ENCODE data around the gene OR52H1. TPM values are rescaled to one million over a fixed set of nuclear protein-coding genes. Genes with fewer than 3 reads are reported as not detected.

Gene OR52H1
- total RNA-seq, 5 donors from 2014 or later (not counting 1 experiment from before 2014, with no cell fraction given), result 0.25 to 0.26 TPM; not detected in 3

DNA sequence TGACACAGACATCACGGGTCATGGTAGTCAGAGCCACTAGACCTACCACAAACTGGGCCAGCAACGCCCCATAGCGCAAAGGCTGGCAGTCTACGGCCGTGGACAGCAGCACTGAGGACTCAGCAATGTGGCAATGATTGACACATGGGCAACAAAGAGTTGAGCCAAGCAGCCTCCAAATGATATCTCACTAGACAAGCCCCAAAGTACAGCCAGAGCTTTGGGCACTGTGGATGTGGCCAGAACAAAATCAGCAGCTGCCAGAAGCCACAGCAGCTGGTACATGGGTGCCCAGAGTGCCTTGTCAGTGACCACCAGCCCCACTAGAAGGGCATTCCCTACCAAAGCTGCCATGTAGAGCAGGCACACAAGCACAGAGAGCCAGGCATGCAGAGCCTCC lies 20.6 kb downstream of the OR52H1 start:
- no peak overlapping the region for H3K27ac ChIP-seq (ENCODE audit: low read length)
- H3K4me3 ChIP-seq (ENCODE audit: control insufficient read depth in 1 of 2, extremely low read depth in 1 of 2, low read length in 1 of 2), result no peak overlapping the region
- no peak overlapping the region for H3K4me3 Mint-ChIP-seq
- no peaks in the 10 kb centered on the region for H3K36me3 ChIP-seq (ENCODE audit: control insufficient read depth in 2 of 2, extremely low read depth in 1 of 2, insufficient read depth in 1 of 2, low read length in 1 of 2)
- no peaks in the 10 kb centered on the region for H3K9me3 ChIP-seq
- ATAC-seq (replicated peaks in 1 of 4) (no peak), DNase-seq (no peak)
- H3K27me3 ChIP-seq (replicated peaks in 1 of 2; ENCODE audit: control insufficient read depth in 2 of 2, extremely low read depth in 1 of 2, insufficient read depth in 2 of 2, low read length in 1 of 2), result peaks cover 0 to 3% of the 10 kb centered on the region in 2 experiments
- CTCF ChIA-PET, result no interaction called here
- no peaks in the 10 kb centered on the region for H3K9me3 Mint-ChIP-seq
- H3K36me3 Mint-ChIP-seq, result no peaks in the 10 kb centered on the region
- no peaks in the 10 kb centered on the region for H3K4me1 ChIP-seq (ENCODE audit: control insufficient read depth in 1 of 2, extremely low read depth in 1 of 2, insufficient read depth in 2 of 2, low read length in 2 of 2)
- POLR2A ChIA-PET, result no interaction called here
- 80% methylated on average over 5 of the region's 5 CpGs for WGBS (ENCODE audit: insufficient coverage)
- H3K4me1 Mint-ChIP-seq, result no peaks in the 10 kb centered on the region
- peaks cover 0 to 3% of the 10 kb centered on the region in 2 donors for H3K27me3 Mint-ChIP-seq
- H3K27ac Mint-ChIP-seq, result no peak overlapping the region

DNA sequence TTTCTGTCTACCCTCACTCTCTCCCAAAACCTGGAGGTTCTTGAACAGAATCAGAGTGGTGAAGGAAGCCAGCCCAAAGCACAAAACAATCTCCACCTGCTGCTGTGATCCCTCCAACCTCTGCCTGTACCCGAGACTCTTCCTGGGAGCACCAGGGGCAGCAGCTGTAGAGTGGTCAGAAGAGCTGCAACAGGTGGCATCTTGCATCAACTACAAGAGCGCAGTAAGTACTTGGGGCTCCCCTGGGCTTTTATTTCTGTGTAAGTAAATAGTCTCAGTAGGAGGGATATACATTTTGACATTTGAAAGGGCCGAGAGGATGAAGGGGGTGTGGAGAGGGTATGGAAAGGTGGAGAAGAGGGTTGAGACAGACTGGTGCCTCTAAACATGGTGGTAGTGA lies 23.6 kb downstream of the OR52H1 start:
- no peaks in the 10 kb centered on the region for H3K36me3 ChIP-seq (ENCODE audit: control insufficient read depth in 2 of 2, extremely low read depth in 1 of 2, insufficient read depth in 1 of 2, low read length in 1 of 2)
- ATAC-seq (replicated peaks in 1 of 4) (no peak), DNase-seq (no peak)
- H3K27me3 ChIP-seq (replicated peaks in 1 of 2; ENCODE audit: control insufficient read depth in 2 of 2, extremely low read depth in 1 of 2, insufficient read depth in 2 of 2, low read length in 1 of 2), result no peaks in the 10 kb centered on the region
- CTCF ChIA-PET, result no interaction called here
- Mint-ChIP-seq H3K4me1 (no peaks in the 10 kb centered on the region), H3K36me3 (no peaks in the 10 kb centered on the region), H3K9me3 (no peaks in the 10 kb centered on the region), H3K27me3 (peaks cover 0 to 3% of the 10 kb centered on the region in 2 donors), H3K4me3 (no peak overlapping the region), H3K27ac (no peak overlapping the region)
- H3K4me3 ChIP-seq (ENCODE audit: control insufficient read depth in 1 of 2, extremely low read depth in 1 of 2, low read length in 1 of 2), result no peak overlapping the region
- no peaks in the 10 kb centered on the region for H3K9me3 ChIP-seq
- POLR2A ChIA-PET, result no interaction called here
- WGBS (ENCODE audit: insufficient coverage), result 78% methylated on average over 2 of the region's 3 CpGs
- H3K27ac ChIP-seq (ENCODE audit: low read length), result no peak overlapping the region
- H3K4me1 ChIP-seq (ENCODE audit: control insufficient read depth in 1 of 2, extremely low read depth in 1 of 2, insufficient read depth in 2 of 2, low read length in 2 of 2), result no peaks in the 10 kb centered on the region

DNA sequence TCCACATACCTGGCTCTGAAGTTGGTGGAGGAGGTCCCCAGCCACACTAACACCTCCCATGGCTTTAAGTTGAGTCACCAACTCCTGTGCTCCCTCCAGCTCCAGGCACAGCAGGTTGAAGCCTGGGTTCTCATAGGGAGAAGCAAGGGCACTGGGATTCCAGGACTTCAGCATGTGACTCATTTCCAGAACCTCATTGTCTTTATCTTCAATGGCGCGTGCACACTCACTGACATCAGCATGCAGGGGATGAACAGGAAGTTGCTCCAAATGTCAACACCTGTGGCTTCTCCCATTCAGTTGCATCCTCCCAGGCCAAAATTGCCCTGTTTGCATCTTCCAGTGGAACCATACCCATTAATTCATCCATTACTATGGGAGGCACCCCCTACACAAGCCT lies 26.0 kb downstream of the OR52H1 start:
- Histone ChIP-seq H3K9me3 (no peaks in the 10 kb centered on the region), H3K27ac (ENCODE audit: low read length) (no peak overlapping the region), H3K4me1 (ENCODE audit: control insufficient read depth in 1 of 2, extremely low read depth in 1 of 2, insufficient read depth in 2 of 2, low read length in 2 of 2) (no peaks in the 10 kb centered on the region), H3K36me3 (ENCODE audit: control insufficient read depth in 2 of 2, extremely low read depth in 1 of 2, insufficient read depth in 1 of 2, low read length in 1 of 2) (no peaks in the 10 kb centered on the region), H3K27me3 (replicated peaks in 1 of 2; ENCODE audit: control insufficient read depth in 2 of 2, extremely low read depth in 1 of 2, insufficient read depth in 2 of 2, low read length in 1 of 2) (no peaks in the 10 kb centered on the region), H3K4me3 (ENCODE audit: control insufficient read depth in 1 of 2, extremely low read depth in 1 of 2, low read length in 1 of 2) (no peak overlapping the region)
- 73% methylated on average over 2 of the region's 2 CpGs for WGBS (ENCODE audit: insufficient coverage)
- no peak overlapping the region for H3K27ac Mint-ChIP-seq
- DNase-seq (no peak), ATAC-seq (replicated peaks in 1 of 4) (no peak)
- H3K27me3 Mint-ChIP-seq, result peaks cover 0 to 3% of the 10 kb centered on the region in 2 donors
- ChIA-PET CTCF (no interaction called here), POLR2A (no interaction called here)
- H3K36me3 Mint-ChIP-seq, result no peaks in the 10 kb centered on the region
- no peak overlapping the region for H3K4me3 Mint-ChIP-seq
- no peaks in the 10 kb centered on the region for H3K4me1 Mint-ChIP-seq
- H3K9me3 Mint-ChIP-seq, result no peaks in the 10 kb centered on the region

DNA sequence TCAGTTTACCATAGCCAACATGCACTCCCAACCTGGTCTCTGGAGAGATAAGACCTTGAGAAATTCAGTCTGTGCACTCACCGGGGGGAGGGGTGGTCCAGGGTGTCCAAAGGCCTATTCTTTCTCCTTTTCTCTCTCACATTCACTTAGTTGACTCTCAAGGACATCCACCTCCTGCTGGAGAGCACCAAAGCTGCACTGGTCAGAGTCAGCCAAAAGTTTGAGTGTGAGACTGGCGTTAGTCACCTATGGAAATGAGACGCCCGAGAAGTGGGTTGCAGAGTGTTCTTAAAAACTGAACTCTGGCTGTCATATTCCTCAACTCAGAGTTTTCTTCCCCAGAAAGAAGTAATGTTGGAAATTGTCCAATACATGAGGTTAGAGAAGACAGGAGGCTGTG lies 26.8 kb downstream of the OR52H1 start:
- H3K27ac Mint-ChIP-seq, result no peak overlapping the region
- H3K4me3 ChIP-seq (ENCODE audit: control insufficient read depth in 1 of 2, extremely low read depth in 1 of 2, low read length in 1 of 2), result no peak overlapping the region
- peaks cover 0 to 3% of the 10 kb centered on the region in 2 donors for H3K27me3 Mint-ChIP-seq
- ATAC-seq (replicated peaks in 1 of 4) (no peak), DNase-seq (no peak)
- no peak overlapping the region for H3K4me3 Mint-ChIP-seq
- no CpG with 5 or more reads among the region's 4 CpGs for WGBS (ENCODE audit: insufficient coverage)
- no peaks in the 10 kb centered on the region for H3K9me3 Mint-ChIP-seq
- no peaks in the 10 kb centered on the region for H3K4me1 ChIP-seq (ENCODE audit: control insufficient read depth in 1 of 2, extremely low read depth in 1 of 2, insufficient read depth in 2 of 2, low read length in 2 of 2)
- H3K36me3 Mint-ChIP-seq, result no peaks in the 10 kb centered on the region
- no peaks in the 10 kb centered on the region for H3K9me3 ChIP-seq
- H3K4me1 Mint-ChIP-seq, result no peaks in the 10 kb centered on the region
- no peak overlapping the region for H3K27ac ChIP-seq (ENCODE audit: low read length)
- POLR2A ChIA-PET, result no interaction called here
- H3K27me3 ChIP-seq (replicated peaks in 1 of 2; ENCODE audit: control insufficient read depth in 2 of 2, extremely low read depth in 1 of 2, insufficient read depth in 2 of 2, low read length in 1 of 2), result no peaks in the 10 kb centered on the region
- H3K36me3 ChIP-seq (ENCODE audit: control insufficient read depth in 2 of 2, extremely low read depth in 1 of 2, insufficient read depth in 1 of 2, low read length in 1 of 2), result no peaks in the 10 kb centered on the region
- CTCF ChIA-PET, result no interaction called here

DNA sequence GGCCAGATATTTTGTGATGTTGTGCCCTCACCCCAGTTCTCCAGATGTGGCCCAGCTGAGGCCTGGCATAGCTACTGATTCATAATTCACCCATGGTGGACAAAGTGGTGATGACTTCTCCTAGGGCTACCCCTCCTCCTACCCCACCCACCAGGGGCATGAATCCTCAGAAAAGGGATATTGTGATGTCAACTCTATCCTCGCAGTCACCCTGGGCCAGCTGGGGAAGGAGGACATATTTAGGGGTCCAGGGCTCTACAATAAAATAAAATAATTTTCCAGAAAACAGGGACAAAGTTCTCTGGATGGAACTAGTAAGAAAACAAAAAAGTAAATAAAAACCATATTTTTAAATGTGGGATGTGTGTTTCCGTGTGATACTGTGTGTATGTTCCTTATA lies 31.7 kb downstream of the OR52H1 start, which contains the start of gene UBQLNL:
TSS of gene UBQLNL (minus strand) at position 101 of the 400 bp plus-strand sequence. CDS start 258 bp downstream, outside the sequence.
- no peak for DNase-seq
- no peak for ATAC-seq (replicated peaks in 1 of 4)
- H3K27ac Mint-ChIP-seq, result no peak within 1 kb of the TSS
- H3K36me3 Mint-ChIP-seq, result no peaks in the 10 kb centered on the region
- H3K4me1 ChIP-seq (ENCODE audit: control insufficient read depth in 1 of 2, extremely low read depth in 1 of 2, insufficient read depth in 2 of 2, low read length in 2 of 2), result no peaks in the 10 kb centered on the region
- H3K4me3 ChIP-seq (ENCODE audit: control insufficient read depth in 1 of 2, extremely low read depth in 1 of 2, low read length in 1 of 2), result no peak within 1 kb of the TSS
- POLR2A ChIA-PET, result no interaction called here
- no peak within 1 kb of the TSS for H3K27ac ChIP-seq (ENCODE audit: low read length)
- CTCF ChIA-PET, result no interaction called here
- no peaks in the 10 kb centered on the region for H3K36me3 ChIP-seq (ENCODE audit: control insufficient read depth in 2 of 2, extremely low read depth in 1 of 2, insufficient read depth in 1 of 2, low read length in 1 of 2)
- H3K4me1 Mint-ChIP-seq, result no peaks in the 10 kb centered on the region
- no peaks in the 10 kb centered on the region for H3K9me3 ChIP-seq
- peaks cover 0 to under 1% of the 10 kb centered on the region in 2 donors for H3K27me3 Mint-ChIP-seq
- no CpG with 5 or more reads among the region's 2 CpGs for WGBS (ENCODE audit: insufficient coverage)
- no peak within 1 kb of the TSS for H3K4me3 Mint-ChIP-seq
- H3K27me3 ChIP-seq (replicated peaks in 1 of 2; ENCODE audit: control insufficient read depth in 2 of 2, extremely low read depth in 1 of 2, insufficient read depth in 2 of 2, low read length in 1 of 2), result no peaks in the 10 kb centered on the region
- no peaks in the 10 kb centered on the region for H3K9me3 Mint-ChIP-seq

DNA sequence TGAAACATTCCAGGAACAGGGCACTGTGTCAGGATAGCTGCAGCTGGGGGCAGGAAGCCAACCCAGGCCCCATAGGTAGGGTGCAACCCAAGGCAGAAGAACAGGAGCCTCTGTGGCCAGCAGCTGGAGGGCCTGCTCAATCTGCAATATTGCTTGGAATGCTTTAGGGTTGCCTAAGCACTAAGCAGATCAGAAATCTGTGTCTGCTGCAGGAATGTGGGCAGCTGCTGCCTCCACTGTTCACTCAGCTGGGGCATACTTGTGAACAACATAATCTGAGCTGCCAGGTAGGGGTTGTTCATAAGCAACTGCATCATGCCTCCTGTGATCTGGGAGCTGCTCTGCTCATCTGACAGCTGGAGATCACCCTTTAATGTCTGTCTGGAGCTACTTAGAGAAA lies 33.5 kb downstream of the OR52H1 start:
- H3K27ac ChIP-seq (ENCODE audit: low read length), result no peak overlapping the region
- ATAC-seq (replicated peaks in 1 of 4), result no peak
- no peaks in the 10 kb centered on the region for H3K36me3 ChIP-seq (ENCODE audit: control insufficient read depth in 2 of 2, extremely low read depth in 1 of 2, insufficient read depth in 1 of 2, low read length in 1 of 2)
- no peaks in the 10 kb centered on the region for H3K27me3 ChIP-seq (replicated peaks in 1 of 2; ENCODE audit: control insufficient read depth in 2 of 2, extremely low read depth in 1 of 2, insufficient read depth in 2 of 2, low read length in 1 of 2)
- Mint-ChIP-seq H3K27ac (no peak overlapping the region), H3K27me3 (peaks cover 0 to 2% of the 10 kb centered on the region in 2 donors), H3K36me3 (no peaks in the 10 kb centered on the region), H3K4me1 (no peaks in the 10 kb centered on the region), H3K9me3 (no peaks in the 10 kb centered on the region), H3K4me3 (no peak overlapping the region)
- no peak for DNase-seq
- H3K9me3 ChIP-seq, result no peaks in the 10 kb centered on the region
- CTCF ChIA-PET, result no interaction called here
- no peak overlapping the region for H3K4me3 ChIP-seq (ENCODE audit: control insufficient read depth in 1 of 2, extremely low read depth in 1 of 2, low read length in 1 of 2)
- H3K4me1 ChIP-seq (ENCODE audit: control insufficient read depth in 1 of 2, extremely low read depth in 1 of 2, insufficient read depth in 2 of 2, low read length in 2 of 2), result no peaks in the 10 kb centered on the region
- POLR2A ChIA-PET, result no interaction called here

DNA sequence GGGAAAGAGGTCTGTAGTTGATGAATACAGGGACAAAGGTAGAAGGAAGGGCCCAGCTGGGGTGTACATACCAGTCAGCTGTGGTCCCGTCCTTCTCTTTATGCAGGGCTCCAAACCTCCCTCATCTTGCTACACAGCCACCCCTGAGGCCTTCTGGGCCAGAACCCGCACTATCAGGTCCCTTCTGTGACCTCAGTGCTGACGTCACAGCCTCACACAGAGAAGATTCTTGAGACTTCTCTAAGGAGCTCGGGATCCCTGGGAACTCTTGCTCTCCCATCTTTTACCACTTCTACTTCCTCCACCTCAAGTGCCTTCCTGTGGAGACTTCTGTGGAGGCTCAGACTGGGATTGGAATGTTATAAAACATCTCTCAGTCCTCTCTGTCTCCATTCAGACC lies 38.5 kb downstream of the OR52H1 start, which contains the start of gene UBQLN3:
TSS of gene UBQLN3 (minus strand) at position 155 of the 400 bp plus-strand sequence. CDS start 399 bp downstream, outside the sequence.
- no CpG with 5 or more reads among the region's 4 CpGs for WGBS (ENCODE audit: insufficient coverage)
- Mint-ChIP-seq H3K27me3 (peaks cover 7 to 9% of the 10 kb centered on the region in 2 donors), H3K4me3 (no peak within 1 kb of the TSS), H3K4me1 (no peaks in the 10 kb centered on the region), H3K27ac (no peak within 1 kb of the TSS), H3K36me3 (no peaks in the 10 kb centered on the region), H3K9me3 (no peaks in the 10 kb centered on the region)
- H3K9me3 ChIP-seq, result no peaks in the 10 kb centered on the region
- H3K36me3 ChIP-seq (ENCODE audit: control insufficient read depth in 2 of 2, extremely low read depth in 1 of 2, insufficient read depth in 1 of 2, low read length in 1 of 2), result no peaks in the 10 kb centered on the region
- no peaks in the 10 kb centered on the region for H3K4me1 ChIP-seq (ENCODE audit: control insufficient read depth in 1 of 2, extremely low read depth in 1 of 2, insufficient read depth in 2 of 2, low read length in 2 of 2)
- no peak for ATAC-seq (replicated peaks in 1 of 4)
- no peak within 1 kb of the TSS for H3K4me3 ChIP-seq (ENCODE audit: control insufficient read depth in 1 of 2, extremely low read depth in 1 of 2, low read length in 1 of 2)
- H3K27ac ChIP-seq (ENCODE audit: low read length), result no peak within 1 kb of the TSS
- ChIA-PET CTCF (no interaction called here), POLR2A (no interaction called here)
- H3K27me3 ChIP-seq (replicated peaks in 1 of 2; ENCODE audit: control insufficient read depth in 2 of 2, extremely low read depth in 1 of 2, insufficient read depth in 2 of 2, low read length in 1 of 2), result peaks cover 0 to 12% of the 10 kb centered on the region in 2 experiments
- no peak for DNase-seq
